ENCODE measurements around the gene DELE1.
A peak's percentile ranks its signal among the peaks of the same experiment; 100 is the strongest.

Gene DELE1

GRCh38 chr5:141928051-141928450 is 4.4 kb downstream of the DELE1 start:
- no peak for DNase-seq

GRCh38 chr5:141929398-141930058 is 5.9 kb downstream of the DELE1 start:
- no peak for DNase-seq

GRCh38 chr5:141931694-141932093 is 8.0 kb downstream of the DELE1 start:
- DNase-seq: no peak

GRCh38 chr5:141933151-141933550 is 9.5 kb downstream of the DELE1 start:
- DNase-seq: no peak

- no peak for DNase-seq
These were observed 10.6 kb downstream of the DELE1 start for GRCh38 chr5:141934099-141934844.

- DNase-seq: no peak
These were observed 11.9 kb downstream of the DELE1 start for GRCh38 chr5:141935538-141935937.

- DNase-seq: no peak
These were observed 17.1 kb downstream of the DELE1 start for GRCh38 chr5:141940695-141941271.

GRCh38 chr5:141941307-141941706 is 17.6 kb downstream of the DELE1 start:
- no peak for DNase-seq

- DNase-seq: no peak
These were observed 18.1 kb downstream of the DELE1 start for GRCh38 chr5:141941779-141942178.

- DNase-seq: no peak
These were observed 18.6 kb downstream of the DELE1 start for GRCh38 chr5:141942185-141942857.

GRCh38 chr5:141944076-141944475 is 20.4 kb downstream of the DELE1 start:
- no peak for DNase-seq

GRCh38 chr5:141945511-141946051 is 21.9 kb downstream of the DELE1 start:
- DNase-seq: no peak

- DNase-seq: no peak
These were observed 23.6 kb downstream of the DELE1 start for GRCh38 chr5:141947316-141947715.

- no peak for DNase-seq
These were observed 25.1 kb downstream of the DELE1 start for GRCh38 chr5:141948812-141949211.

GRCh38 chr5:141949511-141949910 is 25.8 kb downstream of the DELE1 start:
- no peak for DNase-seq

- DNase-seq: no peak
These were observed 26.7 kb downstream of the DELE1 start for GRCh38 chr5:141950207-141951005.

- DNase-seq: peak; percentile 43
These were observed 27.7 kb downstream of the DELE1 start for GRCh38 chr5:141951332-141951781.

- DNase-seq: no peak
These were observed 28.3 kb downstream of the DELE1 start for GRCh38 chr5:141952020-141952419.

- DNase-seq: no peak
These were observed 30.5 kb downstream of the DELE1 start for GRCh38 chr5:141954194-141954593.

- no peak for DNase-seq
These were observed 33.8 kb downstream of the DELE1 start for GRCh38 chr5:141957367-141957996.

GRCh38 chr5:141958113-141958512 is 34.4 kb downstream of the DELE1 start, which contains the start of gene PCDH12:
Gene PCDH12, minus strand, starts transcription at chr5:141958202. Its CDS starts 351 bp downstream, at chr5:141957851.
- DNase-seq: peak; percentile 29

Data from CD4-positive, alpha-beta T cell treated with Interleukin-17A for 4 hours (primary cell).